Prostate gland (tissue), 2 donors: ENCODE results near the gene TPSB2. TPM values are rescaled to one million over a fixed set of nuclear protein-coding genes. Genes with fewer than 3 reads are reported as not detected.

Experiments used
- DNase-seq: peaks from one replicate; pipeline ENCODE4 v3.0.0-alpha.2; 2019; ENCODE audit warnings: low spot score
- H3K27ac ChIP-seq, 2 donors: fragments of 200-600 bp; sonication (generic); 2 replicates each; pipeline ENCODE4 v1.5.1; 2017 to 2019
- H3K27me3 ChIP-seq: fragments of 200-600 bp; sonication (generic); replicated peaks from 2 replicates; pipeline ENCODE4 v1.5.1; 2019; ENCODE audit not compliant: insufficient read depth
- H3K36me3 ChIP-seq, 2 donors: fragments of 200-600 bp; sonication (generic); 1 replicate in 1 of 2; 2 replicates in 1 of 2; pipeline versions ENCODE4 v1.5.1 to v1.8.1; 2017 to 2019
- H3K4me1 ChIP-seq: fragments of 200-600 bp; sonication (generic); replicated peaks from 2 replicates; pipeline ENCODE4 v1.5.1; 2019
- H3K4me3 ChIP-seq, 2 donors: fragments of 200-600 bp; sonication (generic); 2 replicates each; pipeline ENCODE4 v1.5.1; 2017 to 2019
- H3K9me3 ChIP-seq: fragments of 200-600 bp; sonication (generic); 2 replicates; pipeline ENCODE4 v1.5.1; 2017
- CTCF ChIP-seq, 4 experiments: fragments of 200-600 bp in 2 of 4; fragments of 450-650 bp in 2 of 4; sonication (generic) in 2 of 4; IDR thresholded peaks; 1 replicate in 3 of 4; 2 replicates in 1 of 4; pipeline ENCODE4 v1.5.1; 2016 to 2019; ENCODE audit warnings: antibody characterized with exemption in 4 of 4, mild to moderate bottlenecking in 2 of 4, moderate library complexity in 2 of 4
- POLR2A ChIP-seq: fragments of 450-650 bp; IDR thresholded peaks from one replicate; pipeline ENCODE4 v1.6.1; 2016; ENCODE audit warnings: antibody characterized with exemption, mild to moderate bottlenecking
- POLR2AphosphoS5 ChIP-seq: sonication (generic); formaldehyde crosslinking; IDR thresholded peaks from one replicate; pipeline ENCODE4 v1.6.1; 2017; ENCODE audit warnings: antibody characterized with exemption
- WGBS: methylation state at CpG from one replicate; pipeline ENCODE4 v1.1.5; 2018; 5-methylcytosine and 5-hydroxymethylcytosine counted together
- intact Hi-C: fragments of 100-400 bp; cut with DNase I; formaldehyde crosslinking; loops from one replicate; pipeline ENCODE4 v1.14.2; 2022
- total RNA-seq, 2 donors: library from RNA; depleted of rRNA; stranded (reverse); fragments of >200 nt; gene quantifications; one replicate each; pipeline ENCODE4 v1.1.0, GENCODE V29; 2016

Gene TPSB2
- total RNA-seq, 2 donors from 2014 or later: 31.8 to 78.7 TPM

GRCh38 chr16:1221628-1222552 lies 8.1 kb downstream of the TPSB2 start:
- no peak for DNase-seq
- WGBS: 76% methylated on average over 36 of the region's 40 CpGs
- no peaks in the 10 kb centered on the region for H3K9me3 ChIP-seq
- H3K4me1 ChIP-seq: no peaks in the 10 kb centered on the region
- no peaks in the 10 kb centered on the region for H3K27me3 ChIP-seq
- no peak for TF ChIP-seq CTCF (IDR thresholded peaks at IDR 0.05)
- TF ChIP-seq POLR2AphosphoS5: no peak
- TF ChIP-seq POLR2A: no peak
- H3K36me3 ChIP-seq: no peaks in the 10 kb centered on the region
- H3K4me3 ChIP-seq: no peak overlapping the region
- H3K27ac ChIP-seq: no peak overlapping the region
- intact Hi-C loops: no loop called here

- WGBS: 86% methylated on average over 48 of the region's 48 CpGs
- intact Hi-C loops: no loop called here
- no peaks in the 10 kb centered on the region for H3K4me1 ChIP-seq
- H3K9me3 ChIP-seq: no peaks in the 10 kb centered on the region
- H3K4me3 ChIP-seq: no peak overlapping the region
- H3K27ac ChIP-seq: no peak overlapping the region
- DNase-seq: no peak
- H3K27me3 ChIP-seq: no peaks in the 10 kb centered on the region
- TF ChIP-seq POLR2AphosphoS5: no peak
- TF ChIP-seq CTCF (IDR thresholded peaks at IDR 0.05): no peak
- TF ChIP-seq POLR2A: no peak
- no peaks in the 10 kb centered on the region for H3K36me3 ChIP-seq
These were observed 8.9 kb downstream of the TPSB2 start for GRCh38 chr16:1220841-1221627.

- Histone ChIP-seq H3K27me3 (no peaks in the 10 kb centered on the region), H3K36me3 (no peaks in the 10 kb centered on the region), H3K4me1 (no peaks in the 10 kb centered on the region), H3K4me3 (no peak overlapping the region), H3K27ac (no peak overlapping the region), H3K9me3 (no peaks in the 10 kb centered on the region)
- no peak for DNase-seq
- 92% methylated on average over 38 of the region's 55 CpGs for WGBS
- TF ChIP-seq POLR2A (no peak), POLR2AphosphoS5 (no peak), CTCF (IDR thresholded peaks at IDR 0.05) (no peak)
- intact Hi-C loops: no loop called here
These were observed 9.8 kb downstream of the TPSB2 start for GRCh38 chr16:1220098-1220728.

GRCh38 chr16:1218930-1219611 lies 10.9 kb downstream of the TPSB2 start:
- intact Hi-C loops: loop anchor here (10.0 kb wide), 1 partner anchor 546 kb away; no protein-coding TSS in a partner anchor
- WGBS: 83% methylated on average over 20 of the region's 24 CpGs
- no peak overlapping the region for H3K27ac ChIP-seq
- no peaks in the 10 kb centered on the region for H3K36me3 ChIP-seq
- no peaks in the 10 kb centered on the region for H3K9me3 ChIP-seq
- DNase-seq: no peak
- no peaks in the 10 kb centered on the region for H3K27me3 ChIP-seq
- TF ChIP-seq POLR2A: no peak
- no peak for TF ChIP-seq CTCF (IDR thresholded peaks at IDR 0.05)
- TF ChIP-seq POLR2AphosphoS5: no peak
- H3K4me1 ChIP-seq: no peaks in the 10 kb centered on the region
- no peak overlapping the region for H3K4me3 ChIP-seq
